Endothelial cell of umbilical vein (primary cell): ENCODE data around the gene P2RX4. TPM values are rescaled to one million over a fixed set of nuclear protein-coding genes. Genes with fewer than 3 reads are reported as not detected.
A peak's percentile ranks its signal among the peaks of the same experiment; 100 is the strongest.

Experiments used
- BruUV-seq: library from RNA; stranded (reverse); fragments of 400-500 nt; replicated peaks from 2 replicates; lab custom pipeline; 2021; lab: Mats Ljungman, UMichigan
- CTCF ChIA-PET: fragments of 300-600, 350-600 bp; sonication (Branson Sonifier 250); formaldehyde crosslinking; loops from one replicate; lab custom pipeline; 2021; ENCODE audit warnings: antibody characterized with exemption, inconsistent platforms; lab: Charles Lee
- POLR2A ChIA-PET: fragments of 300-600, 350-600 bp; sonication (Branson Sonifier 250); formaldehyde crosslinking; loops from one replicate; lab custom pipeline; 2021; ENCODE audit warnings: antibody characterized with exemption, inconsistent platforms; lab: Charles Lee
- DNase-seq: peaks from one replicate; pipeline ENCODE4 v3.0.0-alpha.2; 2011; ENCODE audit warnings: low read depth, low spot score
- FAIRE-seq: peaks from 2 replicates; lab custom pipeline; 2011; peaks lifted over from hg19 to GRCh38; lab: Jason Lieb, UNC
- H2AFZ ChIP-seq: 2 replicates; pipeline ENCODE4 v1.6.0; 2012; ENCODE audit warnings: low read depth, low read length, control low read depth, inconsistent platforms
- H3K27ac ChIP-seq: 2 replicates; pipeline ENCODE4 v1.5.1; 2011; ENCODE audit warnings: low read depth, mild to moderate bottlenecking, control low read depth, low read length, moderate library complexity; ENCODE audit not compliant: insufficient read depth
- H3K27me3 ChIP-seq, 2 experiments: 2 replicates each; pipeline versions ENCODE4 v1.6.0 to v1.6.1; 2011; ENCODE audit warnings: low read length in 2 of 2, mixed read lengths in 1 of 2; ENCODE audit not compliant: control insufficient read depth in 2 of 2, insufficient read depth in 2 of 2
- H3K36me3 ChIP-seq, 2 experiments: 2 replicates in 1 of 2; 3 replicates in 1 of 2; pipeline ENCODE4 v1.5.1; 2011; ENCODE audit warnings: low read length in 2 of 2, mild to moderate bottlenecking in 1 of 2, moderate library complexity in 1 of 2; ENCODE audit not compliant: control insufficient read depth in 2 of 2, insufficient read depth in 2 of 2; ENCODE audit errors: extremely low read depth in 1 of 2
- H3K4me1 ChIP-seq: 3 replicates; pipeline ENCODE4 v1.5.1; 2011; ENCODE audit warnings: mild to moderate bottlenecking, low read length; ENCODE audit not compliant: control insufficient read depth, insufficient read depth; ENCODE audit errors: extremely low read depth
- H3K4me2 ChIP-seq: 2 replicates; pipeline ENCODE4 v1.6.1; 2011; ENCODE audit warnings: low read length, control low read depth, mixed read lengths; ENCODE audit not compliant: insufficient read depth
- H3K4me3 ChIP-seq, 3 experiments: fragments of 200-600 bp in 1 of 3; sonication (generic), shearing (Covaris generic) in 1 of 3; replicated peaks in 1 of 3; 2 replicates each; pipeline ENCODE4 v1.5.1; 2011 to 2016; ENCODE audit warnings: control low read depth in 3 of 3, low read length in 3 of 3, mild to moderate bottlenecking in 2 of 3, inconsistent platforms in 1 of 3, low read depth in 1 of 3, moderate library complexity in 1 of 3; ENCODE audit not compliant: insufficient read depth in 1 of 3
- H3K79me2 ChIP-seq: 2 replicates; pipeline ENCODE4 v1.6.0; 2012; ENCODE audit warnings: low read length, inconsistent platforms; ENCODE audit not compliant: control insufficient read depth, insufficient read depth
- H3K9ac ChIP-seq: replicated peaks from 2 replicates; pipeline ENCODE3; 2011; ENCODE audit warnings: low read length, control low read depth; ENCODE audit not compliant: insufficient read depth; ENCODE audit errors: extremely low read depth
- H3K9me1 ChIP-seq: replicated peaks from 3 replicates; pipeline ENCODE4 v1.6.0; 2011; ENCODE audit warnings: mild to moderate bottlenecking, low read length; ENCODE audit not compliant: control insufficient read depth, insufficient read depth; ENCODE audit errors: extremely low read depth
- H3K9me3 ChIP-seq: replicated peaks from 2 replicates; pipeline ENCODE4 v1.5.1; 2012; ENCODE audit warnings: low read length, inconsistent platforms; ENCODE audit not compliant: control insufficient read depth, insufficient read depth
- H4K20me1 ChIP-seq: replicated peaks from 2 replicates; pipeline ENCODE3; 2011; ENCODE audit warnings: mild to moderate bottlenecking, low read length; ENCODE audit not compliant: control insufficient read depth, insufficient read depth; ENCODE audit errors: extremely low read depth
- EZH2 ChIP-seq: IDR thresholded peaks from 2 replicates; pipeline ENCODE4 v1.6.1; 2012; ENCODE audit warnings: borderline replicate concordance, low read depth, mild to moderate bottlenecking, moderate library complexity, low read length, inconsistent platforms; ENCODE audit not compliant: severe bottlenecking
- FOS ChIP-seq: IDR thresholded peaks from 2 replicates; pipeline ENCODE4 v1.6.1; 2011; ENCODE audit warnings: mild to moderate bottlenecking, low read length, moderate library complexity, borderline replicate concordance; ENCODE audit not compliant: insufficient read depth
- GATA2 ChIP-seq: IDR thresholded peaks from 2 replicates; pipeline ENCODE4 v1.7.0; 2011; ENCODE audit warnings: low read depth, mild to moderate bottlenecking, moderate library complexity, mixed read lengths, low read length; ENCODE audit not compliant: insufficient read length, insufficient read depth
- MYC ChIP-seq: IDR thresholded peaks from one replicate; pipeline ENCODE4 v1.6.1; 2011; ENCODE audit warnings: mild to moderate bottlenecking, low read depth, low read length
- POLR2A ChIP-seq: IDR thresholded peaks from 2 replicates; pipeline ENCODE4 v1.6.1; 2012; ENCODE audit warnings: low read depth, mild to moderate bottlenecking, control low read depth, low read length
- POLR2AphosphoS5 ChIP-seq: IDR thresholded peaks from 2 replicates; pipeline ENCODE4 v1.6.1; 2012; ENCODE audit warnings: low read depth, mild to moderate bottlenecking, control low read depth, low read length, moderate library complexity; ENCODE audit not compliant: insufficient read depth
- dilution Hi-C: fragments of 300-500 bp; cut with MboI; formaldehyde crosslinking; loops from one replicate; pipeline ENCODE4 v1.15.0; 2019; ENCODE audit warnings: low sequenced_read_pairs; ENCODE audit not compliant: extremely low pct_ligation_motif_present
- intact Hi-C: fragments of 100-400 bp; cut with micrococcal nuclease; formaldehyde crosslinking; loops from one replicate; pipeline ENCODE4 v1.10.0; 2022
- polyA plus RNA-seq, 4 experiments: library from polyadenylated mRNA; depleted of rRNA in 3 of 4; stranded (reverse) in 3 of 4; unstranded in 1 of 4; fragments of >200 nt; gene quantifications; 2 replicates each; pipeline versions ENCODE4 v1.2.1 to v1.2.3, GENCODE V29; 2011 to 2012; ENCODE audit warnings: missing spikeins in 1 of 4
- total RNA-seq: library from RNA; stranded (reverse); gene quantifications from 2 replicates; pipeline ENCODE4 v1.2.3, GENCODE V29; 2021
- TF ChIP-seq, protein P1 (sequence below): IDR thresholded peaks from 2 replicates; pipeline ENCODE4 v1.6.1; 2011; ENCODE audit not compliant: insufficient read depth, insufficient read length
- TF ChIP-seq, protein P2 (sequence below), 2 donors: IDR thresholded peaks; 1 replicate in 1 of 2; 2 replicates in 1 of 2; pipeline ENCODE4 v1.5.1; 2011; ENCODE audit warnings: low read length in 2 of 2, mild to moderate bottlenecking in 2 of 2, moderate library complexity in 2 of 2, control low read depth in 1 of 2, inconsistent platforms in 1 of 2, low read depth in 1 of 2; ENCODE audit not compliant: insufficient read depth in 1 of 2; ENCODE audit errors: extremely low read depth in 1 of 2

The P2RX4 gene
- total and polyA plus RNA-seq, 2 donors (not counting 3 experiments of a cell fraction or from before 2014, with no cell fraction given) = 92.8 to 116 TPM

DNA sequence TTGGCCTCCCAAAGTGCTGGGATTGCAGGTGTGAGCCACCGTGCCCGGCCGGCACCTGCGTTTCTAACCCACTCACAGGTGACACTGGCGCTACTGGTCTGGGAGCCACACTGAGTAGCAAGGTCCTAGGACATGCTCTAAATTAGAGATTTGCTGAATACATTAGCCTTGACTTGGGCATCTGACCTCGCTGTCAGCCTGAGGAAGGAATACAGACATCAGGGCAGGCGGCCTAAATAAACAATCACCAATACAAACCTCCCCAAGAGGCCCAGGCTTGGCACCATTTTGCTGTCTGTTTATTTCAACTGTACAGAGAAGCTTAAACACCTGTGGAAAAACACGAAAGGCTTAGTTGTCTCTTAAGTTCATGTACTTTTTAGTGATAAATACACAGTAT, 27.5 kb downstream of the P2RX4 start:
- dilution Hi-C loops = no loop called here

More for the DNA sequence above, 27.5 kb downstream of the P2RX4 start:
- BruUV-seq = no TSS peak
- DNase-seq (peak; percentile 21), FAIRE-seq (peak; percentile 54)
- Histone ChIP-seq H3K27ac (no peak overlapping the region), H3K4me3 (no peak overlapping the region), H3K9me1 (no peaks in the 10 kb centered on the region), H3K9ac (no peak overlapping the region), H3K9me3 (no peaks in the 10 kb centered on the region), H3K4me2 (no peak overlapping the region), H3K4me1 (peaks cover 14% of the 10 kb centered on the region), H4K20me1 (no peaks in the 10 kb centered on the region), H3K36me3 (peaks cover 0 to 23% of the 10 kb centered on the region in 2 experiments), H3K27me3 (no peaks in the 10 kb centered on the region), H3K79me2 (no peaks in the 10 kb centered on the region), H2AFZ (no peak overlapping the region)
- TF ChIP-seq, protein P1, sequence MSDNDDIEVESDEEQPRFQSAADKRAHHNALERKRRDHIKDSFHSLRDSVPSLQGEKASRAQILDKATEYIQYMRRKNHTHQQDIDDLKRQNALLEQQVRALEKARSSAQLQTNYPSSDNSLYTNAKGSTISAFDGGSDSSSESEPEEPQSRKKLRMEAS = no peak
- TF ChIP-seq EZH2 (no peak), POLR2A (no peak), POLR2AphosphoS5 (no peak), FOS (no peak), MYC (no peak), GATA2 (no peak)
- TF ChIP-seq, protein P2, sequence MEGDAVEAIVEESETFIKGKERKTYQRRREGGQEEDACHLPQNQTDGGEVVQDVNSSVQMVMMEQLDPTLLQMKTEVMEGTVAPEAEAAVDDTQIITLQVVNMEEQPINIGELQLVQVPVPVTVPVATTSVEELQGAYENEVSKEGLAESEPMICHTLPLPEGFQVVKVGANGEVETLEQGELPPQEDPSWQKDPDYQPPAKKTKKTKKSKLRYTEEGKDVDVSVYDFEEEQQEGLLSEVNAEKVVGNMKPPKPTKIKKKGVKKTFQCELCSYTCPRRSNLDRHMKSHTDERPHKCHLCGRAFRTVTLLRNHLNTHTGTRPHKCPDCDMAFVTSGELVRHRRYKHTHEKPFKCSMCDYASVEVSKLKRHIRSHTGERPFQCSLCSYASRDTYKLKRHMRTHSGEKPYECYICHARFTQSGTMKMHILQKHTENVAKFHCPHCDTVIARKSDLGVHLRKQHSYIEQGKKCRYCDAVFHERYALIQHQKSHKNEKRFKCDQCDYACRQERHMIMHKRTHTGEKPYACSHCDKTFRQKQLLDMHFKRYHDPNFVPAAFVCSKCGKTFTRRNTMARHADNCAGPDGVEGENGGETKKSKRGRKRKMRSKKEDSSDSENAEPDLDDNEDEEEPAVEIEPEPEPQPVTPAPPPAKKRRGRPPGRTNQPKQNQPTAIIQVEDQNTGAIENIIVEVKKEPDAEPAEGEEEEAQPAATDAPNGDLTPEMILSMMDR (IDR thresholded peaks at IDR 0.05; ENCODE audit: extremely low read depth in 1 of 2, insufficient read depth in 1 of 2, low read depth in 1 of 2, low read length in 2 of 2) = no peak
- intact Hi-C loops = no loop called here
- ChIA-PET CTCF (interaction anchor here (1.9 kb wide), 1 partner anchor 11 kb away, joined by 7 read pairs; no protein-coding TSS in a partner anchor), POLR2A (no interaction called here)
